Fibroblast of the aortic adventitia (primary cell): ENCODE results near the gene UXT. TPM values are rescaled to one million over a fixed set of nuclear protein-coding genes. Genes with fewer than 3 reads are reported as not detected.

Source experiments
- DNase-seq: peaks from one replicate; pipeline ENCODE4 v3.0.0-alpha.2; 2010; ENCODE audit warnings: low read depth
- H3K4me3 ChIP-seq: 2 replicates; pipeline ENCODE4 v1.5.1; 2011; ENCODE audit warnings: low read depth, mild to moderate bottlenecking, control low read depth, low read length, moderate library complexity
- total RNA-seq: library from RNA; depleted of rRNA; stranded (reverse); fragments of >200 nt; gene quantifications from 2 replicates; pipeline ENCODE4 v1.2.3, GENCODE V29; 2012; ENCODE audit warnings: low replicate concordance
- TF ChIP-seq, protein P1 (sequence below): IDR thresholded peaks from 2 replicates; pipeline ENCODE4 v1.5.1; 2011; ENCODE audit warnings: mild to moderate bottlenecking, low read length, control low read depth, inconsistent platforms; ENCODE audit not compliant: insufficient read depth

The UXT gene
- total RNA-seq, 1 donor, result 151 TPM

GRCh38 chrX:47637546-47638195 is 21.3 kb downstream of the UXT start:
- DNase-seq, result no peak
- no peak overlapping the region for H3K4me3 ChIP-seq

DNA sequence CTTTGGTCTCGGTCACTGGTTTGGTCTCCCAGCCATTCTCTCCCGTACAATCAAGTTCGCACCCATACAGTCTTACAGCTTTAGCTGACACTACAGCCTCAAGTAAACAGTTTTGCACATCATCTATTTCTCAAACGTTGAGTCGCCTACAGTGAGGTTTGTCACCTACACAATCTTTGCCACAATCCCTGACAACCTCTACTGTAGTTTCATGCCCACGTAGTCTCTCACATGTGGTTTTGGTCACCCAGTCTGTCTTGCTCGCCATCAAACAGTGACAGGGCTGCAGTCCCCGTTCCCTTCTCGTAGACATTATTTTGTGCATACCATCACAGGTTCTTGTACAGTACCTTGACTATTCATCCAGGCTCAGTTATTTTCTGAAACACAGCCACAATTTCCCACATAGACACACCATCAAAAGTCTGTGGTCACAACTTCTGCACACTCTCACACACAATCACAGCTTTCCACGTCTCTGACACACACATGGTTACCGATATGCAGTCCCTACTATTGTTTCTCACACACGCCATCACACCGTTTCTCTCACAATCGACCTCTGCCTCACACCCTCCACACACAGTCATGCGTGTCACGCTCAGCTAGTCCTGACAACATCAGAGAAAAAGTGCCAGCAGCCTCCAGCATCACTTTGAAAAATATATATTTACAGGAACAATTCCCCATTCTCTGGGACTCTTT is 24.0 kb downstream of the UXT start:
- H3K4me3 ChIP-seq, result no peak overlapping the region
- TF ChIP-seq, protein P1, sequence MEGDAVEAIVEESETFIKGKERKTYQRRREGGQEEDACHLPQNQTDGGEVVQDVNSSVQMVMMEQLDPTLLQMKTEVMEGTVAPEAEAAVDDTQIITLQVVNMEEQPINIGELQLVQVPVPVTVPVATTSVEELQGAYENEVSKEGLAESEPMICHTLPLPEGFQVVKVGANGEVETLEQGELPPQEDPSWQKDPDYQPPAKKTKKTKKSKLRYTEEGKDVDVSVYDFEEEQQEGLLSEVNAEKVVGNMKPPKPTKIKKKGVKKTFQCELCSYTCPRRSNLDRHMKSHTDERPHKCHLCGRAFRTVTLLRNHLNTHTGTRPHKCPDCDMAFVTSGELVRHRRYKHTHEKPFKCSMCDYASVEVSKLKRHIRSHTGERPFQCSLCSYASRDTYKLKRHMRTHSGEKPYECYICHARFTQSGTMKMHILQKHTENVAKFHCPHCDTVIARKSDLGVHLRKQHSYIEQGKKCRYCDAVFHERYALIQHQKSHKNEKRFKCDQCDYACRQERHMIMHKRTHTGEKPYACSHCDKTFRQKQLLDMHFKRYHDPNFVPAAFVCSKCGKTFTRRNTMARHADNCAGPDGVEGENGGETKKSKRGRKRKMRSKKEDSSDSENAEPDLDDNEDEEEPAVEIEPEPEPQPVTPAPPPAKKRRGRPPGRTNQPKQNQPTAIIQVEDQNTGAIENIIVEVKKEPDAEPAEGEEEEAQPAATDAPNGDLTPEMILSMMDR, result no peak
- no peak for DNase-seq

More at GRCh38 chrX:47637546-47638195, 21.3 kb downstream of the UXT start:
- TF ChIP-seq, protein P1, result no peak

DNA sequence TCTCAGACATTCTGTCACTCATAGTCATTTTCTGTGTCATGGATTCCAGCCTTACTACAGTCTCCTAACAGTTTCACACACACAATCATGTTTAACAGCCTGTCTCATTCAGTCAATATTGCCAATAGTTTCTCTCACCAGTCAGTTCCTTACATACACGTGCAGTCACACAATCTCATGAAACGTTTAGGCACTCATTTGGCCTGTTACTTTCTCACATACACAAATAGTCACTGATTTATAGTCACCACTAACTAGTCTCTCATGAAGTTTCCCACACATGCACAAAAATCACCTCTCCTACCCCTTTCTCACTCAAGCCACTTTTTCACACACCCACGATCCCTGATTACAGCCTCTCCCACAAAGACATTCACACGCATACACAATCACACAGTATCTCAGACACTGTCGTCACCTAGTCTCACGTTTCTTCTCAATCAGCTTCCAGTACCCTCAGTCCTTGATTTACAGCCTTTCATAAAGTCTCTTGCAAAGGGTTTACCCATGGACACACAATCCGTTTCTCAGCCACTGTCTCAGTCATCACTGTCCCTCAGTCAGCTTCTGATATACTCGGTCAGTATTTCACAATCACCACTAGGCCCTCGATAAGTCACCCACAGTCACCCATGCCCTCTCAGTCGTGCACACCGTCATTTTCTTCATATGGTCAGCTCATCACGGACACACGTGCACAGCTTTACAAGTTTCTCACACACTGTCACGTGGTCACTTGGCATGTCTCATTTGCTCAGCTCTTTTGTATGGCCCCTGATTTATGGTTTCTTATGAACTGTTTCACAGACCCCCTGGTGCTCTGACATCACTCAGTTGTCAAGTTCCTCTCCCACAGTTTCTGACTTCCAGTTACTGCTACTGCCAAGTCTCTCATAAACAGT is 25.0 kb downstream of the UXT start:
- TF ChIP-seq, protein P1, result no peak
- DNase-seq, result no peak
- no peak overlapping the region for H3K4me3 ChIP-seq

DNA sequence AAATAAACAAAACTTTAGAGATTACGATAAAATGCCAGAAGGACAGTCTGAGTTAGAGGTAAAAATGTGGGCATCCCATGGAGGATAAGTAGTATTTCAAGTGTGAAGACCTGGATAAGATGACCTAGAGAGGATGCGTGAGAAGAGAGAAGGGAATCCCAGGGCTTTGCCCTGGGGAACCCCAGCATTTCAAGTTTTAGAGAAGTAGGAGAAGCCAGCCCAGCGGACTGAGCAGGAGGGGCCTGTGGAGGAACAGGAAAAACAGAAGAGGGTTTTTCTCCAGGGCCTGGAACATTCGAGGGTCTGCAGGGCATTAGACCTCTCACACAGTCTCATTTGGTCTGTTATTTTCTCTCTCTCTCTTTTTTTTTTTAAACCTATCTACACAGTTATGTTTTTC is 26.3 kb downstream of the UXT start:
- TF ChIP-seq, protein P1, result no peak
- H3K4me3 ChIP-seq, result no peak overlapping the region
- no peak for DNase-seq

- DNase-seq, result no peak
- TF ChIP-seq, protein P1, result no peak
- H3K4me3 ChIP-seq, result no peak overlapping the region
These were observed 27.3 kb downstream of the UXT start for GRCh38 chrX:47631676-47632075.

DNA sequence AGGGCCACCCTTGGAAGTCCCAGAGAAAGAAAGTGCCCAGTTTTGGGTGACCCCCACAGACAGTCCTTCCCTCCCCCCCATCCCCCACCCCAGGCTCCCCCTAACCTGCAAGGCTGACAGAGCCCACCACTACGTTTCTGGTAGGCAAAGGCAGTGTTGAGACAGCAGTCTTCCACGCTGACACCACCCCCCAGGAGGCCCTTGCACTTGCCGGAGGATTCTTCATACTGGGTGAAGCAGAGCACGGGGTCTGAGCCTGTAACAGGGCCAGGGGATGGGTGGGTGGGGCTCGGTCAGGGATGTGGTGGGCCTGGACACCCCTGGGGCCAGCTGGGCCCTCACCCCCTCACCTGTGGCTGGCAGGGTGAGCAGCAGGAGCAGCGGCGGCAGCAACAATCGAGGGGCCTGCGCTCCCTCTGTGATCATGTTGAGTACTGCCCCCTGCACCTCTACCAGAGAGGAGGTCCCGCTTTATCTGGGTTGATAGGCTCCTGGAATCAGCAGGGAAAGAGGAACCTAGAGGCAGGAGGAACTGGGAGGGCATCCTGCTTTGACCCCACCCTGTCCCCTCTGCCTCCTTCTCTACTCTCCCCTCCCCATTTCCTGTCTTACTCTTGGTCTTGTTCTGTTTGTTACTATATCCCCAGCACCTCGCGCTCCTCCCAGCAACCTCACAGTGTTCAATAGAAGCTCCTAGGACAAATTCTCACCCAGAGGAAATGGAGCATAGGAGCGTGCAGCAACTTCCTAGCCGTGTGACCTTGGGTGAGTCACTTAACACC is 29.4 kb downstream of the UXT start, which contains the start of gene CFP:
TSS of gene CFP (minus strand) at position 512 of the 782 bp plus-strand sequence. CDS start at position 426, 86 bp downstream.
- no peak for DNase-seq
- H3K4me3 ChIP-seq, result no peak within 1 kb of the TSS
- TF ChIP-seq, protein P1, result no peak
